NCI-H2196 treated with DMSO at 0.1 percent for 48 hours (cell line): ENCODE results near the gene LCNL1.
"Not testable (repeated sequence)": the region's sequence is repeated elsewhere in the genome, so short reads cannot be mapped to it uniquely, and the experiment has no call there.

Source experiments
- DNase-seq: peaks from one replicate; lab custom pipeline; 2025; ENCODE audit not compliant: unreplicated experiment; lab: John Stamatoyannopoulos, UW

The LCNL1 gene

DNA sequence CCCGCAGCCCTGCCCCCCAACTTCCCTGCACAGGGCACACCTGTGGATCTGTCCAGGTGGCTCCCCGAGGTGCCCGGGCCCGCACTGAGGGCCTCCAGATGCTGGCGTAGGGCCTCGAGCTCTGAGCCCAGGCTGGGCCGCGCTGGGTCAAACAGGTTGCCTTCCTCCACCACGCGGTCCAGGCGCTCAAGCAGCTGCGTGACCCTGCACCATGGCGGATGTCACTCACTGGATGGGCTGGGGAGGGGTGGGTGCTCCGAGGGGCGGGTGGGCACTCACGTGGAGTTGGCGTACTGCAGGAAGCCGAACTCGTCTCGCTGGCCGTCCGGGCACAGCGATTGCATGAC, 39.8 kb downstream of the LCNL1 start:
- DNase-seq = no peak

DNA sequence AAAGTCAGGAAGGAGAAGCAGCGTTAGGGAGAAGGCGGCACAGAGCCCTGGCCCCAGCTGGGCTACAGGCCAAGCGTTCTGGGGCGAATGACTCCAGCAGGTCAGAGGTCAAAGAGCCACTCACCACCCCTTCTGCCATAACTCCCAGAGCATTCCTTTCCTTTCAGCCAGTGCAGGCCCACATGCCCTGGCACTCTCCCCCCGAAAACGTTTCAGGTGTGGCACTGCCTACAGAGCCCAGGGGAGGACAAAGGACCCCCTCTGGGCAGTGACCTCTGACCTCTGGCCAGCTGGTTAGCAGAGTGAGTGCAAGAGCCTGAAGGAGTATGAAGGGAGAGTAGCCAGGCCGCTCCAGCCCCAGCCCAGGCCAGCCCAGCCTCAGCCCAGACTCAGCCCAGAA, 40.4 kb downstream of the LCNL1 start:
- no peak for DNase-seq

DNA sequence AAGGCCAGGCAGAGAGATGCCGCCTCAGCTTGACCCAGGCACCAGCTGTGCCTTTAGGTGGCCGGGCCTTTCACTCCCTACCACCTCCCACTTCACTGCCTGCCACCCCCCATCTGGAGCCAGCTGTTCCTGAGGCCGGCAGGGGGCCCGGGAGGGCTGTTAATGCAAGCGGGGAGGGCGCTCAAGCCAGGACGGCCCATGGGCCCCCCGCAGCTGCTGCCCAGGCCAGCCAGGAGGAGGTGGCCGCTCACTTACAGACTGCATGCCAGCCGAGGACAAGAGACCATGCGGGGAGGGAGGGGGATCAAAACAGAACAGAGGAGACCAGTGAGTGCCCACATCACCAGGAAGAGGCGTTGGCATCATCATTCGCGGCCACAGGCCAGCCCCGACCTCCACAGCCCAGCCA, 40.8 kb downstream of the LCNL1 start:
- no peak for DNase-seq

DNA sequence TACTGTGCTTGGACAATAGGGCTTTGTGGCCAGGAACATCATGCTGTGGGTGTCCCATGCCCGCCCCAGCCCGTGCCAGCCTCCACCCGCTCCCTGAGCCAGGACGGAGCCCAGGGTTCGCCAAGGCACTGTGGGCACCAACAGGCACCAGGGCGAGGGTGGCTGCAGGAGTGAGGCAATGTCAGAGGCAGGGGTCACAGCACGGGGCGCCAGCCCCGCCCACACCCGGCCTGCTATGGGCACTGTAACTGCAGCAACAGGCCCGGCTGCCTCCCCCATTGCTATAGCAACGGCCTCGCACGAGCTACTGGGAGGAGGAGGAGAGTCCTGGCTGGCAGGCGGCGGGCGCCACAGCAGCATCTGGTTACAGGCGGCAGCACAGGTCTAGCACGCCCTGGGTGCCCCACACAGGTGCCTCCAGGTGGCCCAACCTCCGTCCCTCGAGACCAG, 42.7 kb downstream of the LCNL1 start:
- peak; percentile 95 for DNase-seq

DNA sequence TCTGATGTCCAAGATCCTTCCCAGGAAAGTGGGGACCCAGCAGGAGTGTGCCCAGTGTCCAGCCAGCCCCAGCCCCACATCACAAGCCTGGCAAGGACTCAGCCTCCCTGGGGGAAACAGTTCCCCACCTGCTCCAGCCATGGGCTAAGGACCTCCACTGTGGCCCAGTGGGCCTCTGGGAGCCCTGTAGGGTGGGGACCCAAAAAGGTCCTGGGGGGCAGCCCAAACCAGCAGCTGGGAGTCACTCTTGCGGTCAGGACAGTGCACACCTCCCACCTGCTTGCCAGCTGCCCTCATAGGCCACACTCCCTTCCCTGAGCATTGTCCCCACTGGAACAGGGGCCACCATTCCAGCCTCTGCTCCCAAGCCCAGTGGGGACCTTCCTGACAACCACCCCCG, 43.6 kb downstream of the LCNL1 start:
- DNase-seq = no peak

DNA sequence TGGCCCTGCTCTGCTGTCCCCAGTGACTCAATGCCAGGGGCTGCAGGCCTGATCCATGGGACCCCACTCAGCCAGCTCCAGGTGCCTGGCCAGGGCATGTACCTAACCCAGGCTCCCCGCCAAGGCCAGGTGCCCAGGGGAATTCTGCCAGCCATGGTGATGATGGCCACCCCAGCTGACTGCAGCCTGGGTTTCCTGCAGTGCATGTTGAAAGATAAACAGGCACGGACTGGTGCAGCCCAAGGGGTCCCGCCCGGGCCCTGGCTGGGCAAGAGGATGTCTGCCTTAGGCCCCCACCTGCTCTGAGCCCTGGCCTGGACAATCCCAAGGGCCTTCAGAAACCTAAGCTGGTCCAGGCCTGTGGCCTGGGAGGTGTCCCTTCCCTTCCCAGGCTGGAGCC, 44.0 kb downstream of the LCNL1 start:
- DNase-seq = no peak

DNA sequence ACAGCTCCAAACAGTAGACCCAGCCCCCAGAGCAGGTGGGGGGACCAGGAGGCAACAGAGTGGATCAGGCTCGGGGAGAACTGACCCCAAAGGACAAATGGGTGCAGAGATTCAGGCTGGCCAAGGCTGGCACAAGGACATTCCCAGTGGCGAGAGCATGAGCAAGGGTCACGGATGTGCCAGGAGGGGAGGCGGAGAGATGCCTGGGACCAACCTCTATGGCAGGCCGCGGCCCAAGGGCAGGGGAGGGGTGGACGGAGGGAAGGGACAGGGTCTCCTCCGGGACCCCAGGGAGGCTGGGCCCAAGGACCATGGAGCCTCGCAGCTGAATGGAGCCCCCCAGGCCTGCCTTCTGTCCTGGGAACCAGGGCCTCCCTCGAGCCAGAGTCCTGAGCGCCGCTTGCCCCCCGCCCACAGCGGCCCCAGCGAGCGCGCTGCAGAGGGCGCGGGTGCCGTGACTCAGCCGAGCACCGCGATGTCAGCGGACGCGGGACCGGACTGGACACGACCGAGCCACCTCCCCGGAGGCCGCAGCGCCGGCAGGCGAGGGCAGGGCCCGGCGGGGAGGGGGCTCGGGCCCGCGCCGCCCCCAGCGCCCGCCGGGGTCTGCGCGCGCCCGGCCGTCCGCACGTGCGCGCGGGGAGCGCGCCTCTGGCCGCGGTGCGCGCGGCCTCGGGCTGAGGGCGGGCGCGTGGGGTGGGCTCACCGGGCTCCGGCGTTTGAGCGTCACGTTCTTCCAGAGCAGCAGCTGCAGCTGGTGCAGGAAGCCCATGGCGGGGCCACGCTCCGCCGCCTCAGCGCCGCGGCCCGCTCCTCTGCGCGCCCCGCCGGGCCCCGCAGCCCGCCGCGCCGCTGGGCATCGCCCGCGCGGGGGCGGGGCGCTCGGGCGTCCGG, 44.8 kb downstream of the LCNL1 start, which contains the start of gene ABCA2:
Gene ABCA2 (minus strand): TSS at position 869 of the 894 bp plus-strand sequence. CDS start 97 bp downstream, at position 772.
- DNase-seq = no peak

DNA sequence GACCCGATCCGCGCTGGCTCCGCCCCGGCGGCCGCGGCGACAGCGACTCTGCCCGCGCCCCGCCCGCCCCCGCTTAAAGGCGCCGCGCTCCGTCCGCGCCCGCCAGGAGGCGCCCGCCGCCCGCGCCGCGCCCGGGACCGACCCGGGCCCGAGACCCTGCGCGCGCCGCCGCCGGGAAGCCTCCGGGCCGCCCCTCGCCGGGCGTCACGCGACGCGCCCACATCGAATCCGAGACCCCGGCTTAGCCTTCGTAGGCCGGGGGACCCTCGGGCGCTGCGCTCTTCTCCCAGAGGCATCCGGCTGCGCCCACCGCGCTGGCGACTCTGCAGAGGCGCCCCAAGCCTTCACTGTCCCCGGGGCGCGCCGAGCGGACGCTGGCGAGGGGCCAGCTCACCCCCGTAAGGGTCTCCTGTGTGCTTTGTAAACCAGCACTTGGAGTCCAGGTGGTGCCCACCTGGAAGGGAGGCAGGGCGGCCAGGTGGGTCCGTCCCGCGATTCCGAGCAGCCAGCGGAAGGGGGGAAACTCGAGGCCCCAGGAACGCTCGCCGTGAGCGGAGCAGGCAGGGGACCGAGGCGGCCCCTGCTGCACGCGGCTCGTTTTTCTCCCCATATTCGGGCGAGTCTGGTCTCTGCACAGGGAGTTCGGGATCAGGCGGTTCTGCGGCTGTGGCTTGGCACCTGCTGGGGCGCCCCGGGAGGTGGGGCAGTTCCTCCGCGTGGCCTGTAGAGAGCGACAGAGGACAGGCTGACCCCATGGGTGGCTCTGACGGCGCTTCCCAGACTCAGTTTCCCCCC, 45.7 kb downstream of the LCNL1 start:
- peak; percentile 74 for DNase-seq

DNA sequence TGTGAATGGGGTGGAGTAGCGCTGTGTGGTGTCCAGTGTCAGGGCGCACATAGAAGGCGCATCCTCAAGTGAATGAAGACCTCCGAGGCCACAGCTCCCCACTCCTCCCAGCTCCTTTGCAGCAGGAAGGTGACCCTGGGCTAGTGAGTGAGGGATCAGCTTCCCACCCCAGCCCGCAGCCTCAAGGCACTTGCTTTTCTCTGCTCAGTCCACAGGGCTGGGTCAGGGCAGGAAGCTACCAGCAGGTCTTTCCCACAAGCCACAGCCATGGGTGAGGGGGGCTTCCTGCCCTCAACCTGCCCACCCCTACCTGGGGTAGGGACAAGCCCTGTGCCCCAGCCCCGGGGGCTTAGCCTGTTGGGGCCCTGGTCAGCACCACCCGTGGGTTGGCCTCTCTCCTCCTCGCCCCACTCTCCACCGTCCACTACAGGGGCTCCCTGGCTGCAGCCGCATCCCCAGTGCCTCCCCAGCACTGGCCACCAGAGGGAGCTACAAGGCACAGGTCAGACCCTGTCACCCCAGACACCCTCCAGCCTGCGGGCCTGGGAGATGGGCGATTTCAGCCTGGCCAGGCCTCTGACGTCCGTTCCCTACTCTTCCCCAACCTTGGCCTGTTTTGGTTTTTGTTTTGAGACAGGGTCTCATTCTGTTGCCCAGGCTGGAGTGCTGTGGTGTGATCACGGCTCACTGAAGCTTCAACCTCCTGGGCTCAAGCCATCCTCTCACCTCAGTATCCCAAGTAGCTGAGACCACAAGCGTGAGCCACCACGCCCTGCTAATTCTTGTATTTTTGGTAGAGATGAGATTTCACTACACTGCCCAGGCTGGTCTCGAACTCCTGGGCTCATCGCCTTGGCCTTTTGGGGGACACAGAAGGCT, 46.5 kb downstream of the LCNL1 start:
- DNase-seq = peak; percentile 59

DNA sequence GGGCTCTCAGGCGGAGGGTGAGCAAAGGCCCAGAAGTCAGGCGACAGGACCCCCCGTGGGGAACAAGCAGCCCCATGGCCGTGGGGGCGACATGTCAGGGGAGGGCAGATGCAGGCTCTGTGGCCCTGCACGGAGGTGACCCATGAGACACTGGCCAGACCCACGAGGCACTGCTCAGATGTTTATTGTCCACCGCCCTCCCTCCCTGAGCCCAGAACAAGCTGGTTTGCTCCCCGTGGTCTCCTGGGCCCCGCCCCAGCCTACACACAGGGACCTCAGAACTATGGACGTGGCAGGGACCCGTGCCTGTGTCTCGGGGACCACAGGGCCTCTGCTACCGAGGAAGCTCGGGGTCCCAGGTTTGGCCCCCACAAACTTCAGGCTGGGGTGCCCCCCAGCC, 47.2 kb downstream of the LCNL1 start:
- no peak for DNase-seq

DNA sequence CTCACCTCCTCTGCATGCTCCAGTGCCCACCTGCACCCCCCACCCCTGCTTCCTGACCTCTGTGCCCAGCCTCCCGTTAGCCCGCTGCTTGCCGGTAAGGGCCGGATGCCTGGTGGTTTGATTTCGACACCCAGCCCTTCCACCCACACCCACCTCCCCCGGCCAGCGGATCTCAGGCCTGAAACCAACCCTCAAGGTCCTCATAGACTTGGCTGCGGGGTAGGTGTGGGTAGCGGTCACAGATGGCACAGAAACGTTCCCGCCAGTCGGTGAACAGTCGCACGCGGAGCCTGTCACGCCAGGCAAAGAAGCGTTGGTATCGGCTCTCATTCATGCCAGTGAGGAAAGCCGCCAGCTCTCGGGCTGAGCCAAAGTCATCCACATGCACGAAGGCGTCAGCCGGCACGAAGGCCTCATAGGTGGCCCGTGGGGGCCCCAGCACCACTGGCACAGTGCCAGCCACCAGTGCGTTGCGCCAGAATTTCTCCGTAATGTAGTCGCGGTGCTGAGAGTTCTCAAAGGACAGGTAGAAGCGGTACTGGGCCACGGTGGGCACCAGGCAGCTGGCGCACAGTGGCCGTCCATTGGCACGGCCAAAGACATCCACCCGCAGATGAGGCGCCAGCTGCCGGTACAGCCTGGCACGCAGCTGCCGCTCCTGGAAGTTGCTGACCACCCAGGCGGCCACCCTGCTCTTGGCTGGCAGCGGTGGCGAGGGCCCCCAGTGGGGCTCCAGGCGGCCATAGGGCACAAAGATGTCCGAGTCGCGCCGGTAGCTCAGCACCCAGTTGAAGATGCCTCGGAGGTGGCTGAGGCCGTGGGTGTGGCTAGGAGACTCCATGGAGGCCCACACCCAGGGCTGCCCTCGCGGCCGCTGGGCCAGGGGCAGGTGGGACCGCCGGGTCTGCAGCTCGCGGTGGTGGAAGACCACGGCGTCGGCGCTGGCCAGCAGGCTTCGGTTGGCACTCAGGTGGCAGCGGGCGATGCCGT, 48.0 kb downstream of the LCNL1 start:
- DNase-seq = no peak

DNA sequence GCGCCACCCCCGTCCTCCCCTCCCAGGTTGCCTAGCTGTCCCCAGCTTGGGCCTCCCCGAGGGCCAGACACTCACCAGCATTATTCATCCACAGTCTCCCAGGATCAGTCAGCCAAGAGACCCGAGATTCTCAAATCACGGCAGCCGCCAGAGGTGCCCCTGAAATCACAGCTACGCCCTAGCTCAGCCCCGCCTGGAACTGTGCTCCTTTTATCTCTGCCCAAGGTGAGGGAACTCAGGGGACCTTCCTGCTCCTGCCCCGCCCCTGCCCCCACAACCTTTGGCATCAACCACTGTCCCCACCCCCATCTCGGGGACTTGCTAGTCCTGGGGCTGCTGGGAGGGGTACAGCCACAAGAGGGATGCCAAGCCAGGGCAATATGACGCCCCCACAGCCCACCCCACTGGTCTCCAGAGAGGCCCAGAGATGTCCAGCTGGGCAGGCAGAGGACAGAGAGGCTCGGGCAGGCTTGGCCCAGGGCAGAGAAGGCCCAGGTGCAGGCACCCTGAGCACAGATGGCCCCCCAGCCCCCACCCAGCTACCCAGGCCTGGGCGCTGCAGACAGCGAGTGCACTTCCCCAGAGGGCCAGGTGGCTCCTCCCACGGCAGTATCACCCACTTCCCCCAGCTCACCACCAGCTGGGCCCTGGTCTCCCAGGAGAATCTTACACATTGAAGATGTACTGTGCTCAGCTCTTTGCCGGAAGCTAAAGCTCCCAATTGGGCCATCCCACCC, 49.3 kb downstream of the LCNL1 start, which contains the start of gene FUT7:
Gene FUT7 (minus strand): TSS at position 185 of the 737 bp plus-strand sequence. CDS start 97 bp downstream, at position 88.
- no peak for DNase-seq

DNA sequence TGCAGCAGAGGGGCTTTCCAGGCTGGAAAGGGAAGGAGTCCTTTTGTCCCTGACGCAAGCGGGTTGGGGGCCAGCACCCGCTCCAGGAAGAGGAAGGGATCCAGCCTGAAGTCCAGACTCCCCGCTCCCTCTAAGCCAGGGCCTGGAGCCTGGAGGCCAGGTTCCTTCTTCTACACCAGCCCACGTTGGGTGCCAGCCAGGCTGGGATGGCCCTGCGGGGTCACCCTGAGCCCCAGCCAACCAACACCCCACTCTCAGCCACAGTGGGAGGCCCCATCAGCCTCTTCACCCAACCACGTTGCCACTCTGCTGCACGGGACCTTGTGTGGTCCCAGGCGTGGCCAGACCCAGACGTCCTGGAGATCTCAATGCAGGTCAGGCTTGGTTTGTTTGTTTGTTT, 50.1 kb downstream of the LCNL1 start:
- no peak for DNase-seq

DNA sequence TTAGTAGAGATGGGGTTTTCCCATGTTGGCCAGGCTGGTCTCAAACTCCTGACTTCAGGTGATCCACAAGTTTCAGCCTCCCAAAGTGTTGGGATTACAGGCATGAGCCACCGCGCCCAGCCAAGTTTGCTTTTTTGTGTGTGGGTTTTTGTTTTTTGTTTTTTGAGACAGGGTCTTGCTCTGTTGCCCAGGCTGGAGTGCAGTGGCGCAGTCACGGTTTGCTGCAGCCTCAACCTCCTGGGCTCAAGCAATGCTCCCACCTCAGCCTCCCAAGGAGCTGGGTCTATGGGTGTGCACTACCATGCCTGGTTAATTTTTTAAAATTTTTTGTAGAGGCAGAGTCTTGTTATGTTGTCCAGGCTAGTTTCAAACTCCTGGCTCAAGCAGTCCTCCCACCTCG, 50.7 kb downstream of the LCNL1 start:
- not testable (repeated sequence) for DNase-seq

DNA sequence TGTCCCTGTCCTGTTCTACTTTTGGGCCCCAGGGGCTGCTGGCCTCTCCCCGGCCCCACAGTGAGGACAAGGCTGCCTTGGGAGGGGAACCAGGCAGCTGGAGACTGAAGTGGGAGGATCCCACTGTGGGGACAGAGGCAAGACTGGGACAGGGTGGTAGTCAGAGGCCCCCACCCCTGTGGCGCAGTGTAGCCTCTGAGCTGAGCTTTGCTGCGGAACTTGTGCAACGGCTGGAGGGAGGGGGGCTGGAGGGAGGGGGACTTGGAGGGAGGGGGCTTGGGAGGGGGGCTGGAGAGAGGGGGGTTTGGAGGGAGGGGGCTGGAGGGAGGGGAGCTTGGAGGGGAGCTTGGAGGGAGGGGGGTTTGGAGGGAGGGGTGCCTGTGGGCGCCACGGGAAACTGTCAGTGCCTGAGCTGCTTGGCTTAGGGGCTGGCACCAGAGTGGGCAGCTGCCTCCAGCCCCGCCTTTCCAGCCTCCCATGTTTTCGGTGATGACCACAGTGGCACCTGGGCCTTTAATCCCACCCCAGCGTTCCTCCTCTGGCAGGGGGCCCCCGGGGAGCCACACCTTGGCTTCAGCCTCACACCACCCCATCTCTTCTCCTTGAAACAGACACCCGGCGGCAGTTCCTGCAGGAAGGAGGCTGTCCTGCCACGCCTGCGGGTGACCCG, 51.4 kb downstream of the LCNL1 start:
- no peak for DNase-seq

DNA sequence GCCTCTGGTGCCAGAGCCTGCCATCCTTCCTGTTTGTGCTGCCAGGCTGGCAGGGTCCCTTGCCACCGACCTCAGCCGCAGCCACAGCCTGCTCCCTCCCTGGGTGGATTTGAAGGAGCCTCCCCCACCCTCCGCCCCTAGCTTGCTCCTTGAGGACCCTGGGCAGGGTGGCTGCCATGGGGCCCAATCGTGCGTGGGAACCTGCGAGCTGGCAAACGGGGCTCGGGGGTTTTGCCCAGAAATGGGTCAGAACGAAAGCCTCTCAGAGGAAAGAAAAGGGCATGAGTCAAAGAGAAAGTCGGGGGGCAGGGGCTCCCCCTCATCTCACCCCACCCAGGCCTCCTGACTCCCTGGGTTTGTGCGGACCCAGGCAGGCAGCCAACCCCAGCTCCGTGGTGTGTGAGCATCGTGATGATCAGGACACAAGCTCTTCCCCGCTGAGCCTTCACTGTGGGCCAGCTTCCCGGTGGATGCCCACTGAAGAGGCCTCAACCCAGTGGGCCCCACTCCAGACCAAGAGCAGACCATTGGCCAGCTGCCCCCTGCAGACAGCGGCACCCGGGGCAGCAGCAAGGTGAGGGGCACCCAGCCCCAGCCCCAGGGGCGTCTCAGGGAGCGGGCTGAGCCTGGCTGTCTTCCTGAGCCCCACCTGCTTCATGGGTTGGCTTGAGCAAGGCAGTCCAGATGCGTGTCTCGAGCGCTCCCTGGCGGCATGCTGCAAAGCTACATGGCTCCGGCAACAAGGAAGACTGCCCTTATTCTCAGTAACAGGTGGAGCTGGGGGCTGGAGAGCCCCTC, 52.1 kb downstream of the LCNL1 start:
- peak; percentile 66 for DNase-seq
